ENCODE data around the gene DRAP1.

- no peak for TF ChIP-seq POLR2A (IDR thresholded peaks at IDR 0.05)
- no peak for TF ChIP-seq CTCF (IDR thresholded peaks at IDR 0.05)
Observed at GRCh38 chr11:65921033-65921555, 1.9 kb downstream of the DRAP1 start.
